BJ (cell line): Measurements from ENCODE around the gene PGS1. TPM values are rescaled to one million over a fixed set of nuclear protein-coding genes. Genes with fewer than 3 reads are reported as not detected.

Source experiments
- CTCF ChIA-PET: fragments of 350-600 bp; formaldehyde crosslinking; extraction: SDS; loops from one replicate; lab custom pipeline; 2021; ENCODE audit warnings: antibody characterized with exemption, inconsistent platforms; lab: Yijun Ruan, JAX
- POLR2A ChIA-PET: fragments of 300-600 bp; sonication (Branson Sonifier 250); formaldehyde crosslinking; extraction: SDS; loops from one replicate; lab custom pipeline; 2021; ENCODE audit warnings: antibody characterized with exemption; lab: Charles Lee
- DNase-seq: peaks from one replicate; pipeline ENCODE4 v3.0.0-alpha.2; 2011; ENCODE audit warnings: low read depth
- H3K27me3 ChIP-seq: 2 replicates; pipeline ENCODE4 v1.6.0; 2011; ENCODE audit warnings: low read length; ENCODE audit not compliant: control insufficient read depth, insufficient read depth
- H3K36me3 ChIP-seq: 2 replicates; pipeline ENCODE4 v1.5.1; 2011; ENCODE audit warnings: low read length; ENCODE audit not compliant: control insufficient read depth, insufficient read depth
- H3K4me3 ChIP-seq: 2 replicates; pipeline ENCODE4 v1.5.1; 2011; ENCODE audit warnings: low read depth, mild to moderate bottlenecking, control low read depth, low read length
- polyA plus RNA-seq: library from polyadenylated mRNA; depleted of rRNA; stranded (reverse); fragments of >200 nt; gene quantifications from 2 replicates; pipeline ENCODE4 v1.2.3, GENCODE V29; 2011
- TF ChIP-seq, protein P1 (sequence below): IDR thresholded peaks from 2 replicates; pipeline ENCODE4 v1.5.1; 2011; ENCODE audit warnings: low read depth, mild to moderate bottlenecking, control low read depth, inconsistent platforms, low read length, moderate library complexity; ENCODE audit not compliant: insufficient read depth

The PGS1 gene
- polyA plus RNA-seq, 1 experiment: 37.7 TPM

DNA sequence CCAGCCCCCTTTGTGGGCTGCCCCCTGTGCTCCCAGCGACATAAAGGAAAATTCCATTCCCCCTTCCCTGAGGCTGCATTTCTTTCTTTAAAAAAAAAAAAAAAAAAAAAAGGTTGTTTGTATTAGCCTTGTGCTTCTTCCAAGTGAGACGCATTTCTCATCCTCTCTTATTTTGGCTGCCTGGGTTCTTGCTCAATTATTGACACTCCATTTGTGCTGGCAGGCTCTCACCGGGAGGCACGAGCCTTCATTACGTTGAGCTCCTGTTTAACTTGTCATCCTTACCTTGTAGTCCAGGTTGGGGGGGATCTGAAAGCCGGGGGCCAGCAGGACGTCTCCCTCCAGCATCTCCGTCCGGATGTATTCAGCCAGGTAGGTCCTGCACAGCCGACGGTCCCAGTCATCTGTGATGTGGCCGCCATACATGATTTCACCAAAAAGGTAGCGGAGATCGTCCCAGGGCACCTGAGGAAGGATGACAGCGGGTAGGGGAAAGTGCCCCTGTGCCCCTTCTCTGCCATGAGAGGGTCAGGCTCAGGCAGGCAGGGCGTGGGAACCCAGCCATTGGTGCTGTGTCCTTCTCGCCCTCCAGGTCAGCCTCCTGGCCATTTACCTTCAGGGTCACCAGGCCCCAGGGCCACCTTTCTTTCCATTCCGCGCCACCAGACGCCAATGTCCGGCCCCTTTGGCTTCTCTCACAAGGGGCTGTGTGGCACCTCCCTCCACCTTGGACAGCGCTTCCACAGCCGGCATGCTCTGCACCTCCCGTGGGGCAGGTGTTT is 50.6 kb downstream of the PGS1 start:
- no peak for DNase-seq
- POLR2A ChIA-PET: no interaction called here
- H3K4me3 ChIP-seq: no peak overlapping the region
- H3K36me3 ChIP-seq: peaks cover 31% of the 10 kb centered on the region
- CTCF ChIA-PET: interaction anchor here (0.5 to 1.4 kb wide), 2 partner anchors 68 to 1984 kb away, joined by 3 to 4 read pairs; no protein-coding TSS in a partner anchor
- TF ChIP-seq, protein P1, sequence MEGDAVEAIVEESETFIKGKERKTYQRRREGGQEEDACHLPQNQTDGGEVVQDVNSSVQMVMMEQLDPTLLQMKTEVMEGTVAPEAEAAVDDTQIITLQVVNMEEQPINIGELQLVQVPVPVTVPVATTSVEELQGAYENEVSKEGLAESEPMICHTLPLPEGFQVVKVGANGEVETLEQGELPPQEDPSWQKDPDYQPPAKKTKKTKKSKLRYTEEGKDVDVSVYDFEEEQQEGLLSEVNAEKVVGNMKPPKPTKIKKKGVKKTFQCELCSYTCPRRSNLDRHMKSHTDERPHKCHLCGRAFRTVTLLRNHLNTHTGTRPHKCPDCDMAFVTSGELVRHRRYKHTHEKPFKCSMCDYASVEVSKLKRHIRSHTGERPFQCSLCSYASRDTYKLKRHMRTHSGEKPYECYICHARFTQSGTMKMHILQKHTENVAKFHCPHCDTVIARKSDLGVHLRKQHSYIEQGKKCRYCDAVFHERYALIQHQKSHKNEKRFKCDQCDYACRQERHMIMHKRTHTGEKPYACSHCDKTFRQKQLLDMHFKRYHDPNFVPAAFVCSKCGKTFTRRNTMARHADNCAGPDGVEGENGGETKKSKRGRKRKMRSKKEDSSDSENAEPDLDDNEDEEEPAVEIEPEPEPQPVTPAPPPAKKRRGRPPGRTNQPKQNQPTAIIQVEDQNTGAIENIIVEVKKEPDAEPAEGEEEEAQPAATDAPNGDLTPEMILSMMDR: no peak
- H3K27me3 ChIP-seq: peaks cover 2% of the 10 kb centered on the region; the same call in 1 of the 2 replicates

DNA sequence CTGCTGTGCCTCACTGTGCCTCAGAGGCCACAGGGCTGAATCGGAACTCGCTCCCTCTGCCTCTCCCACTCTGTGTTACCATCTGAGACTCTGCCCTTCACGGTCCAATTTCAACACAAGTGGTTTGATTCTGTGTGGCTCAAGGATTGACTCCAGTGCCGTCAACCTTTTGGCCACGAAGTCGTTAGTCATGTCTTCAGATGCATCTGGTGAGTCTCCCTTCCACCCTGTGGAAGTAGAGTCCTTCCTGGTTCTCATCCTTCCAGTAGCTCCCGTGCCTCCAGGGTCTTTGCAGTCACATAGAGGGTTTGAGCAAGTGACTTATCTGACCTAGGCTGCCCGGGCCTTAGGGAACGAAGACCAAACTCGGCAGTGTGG is 51.2 kb downstream of the PGS1 start:
- Histone ChIP-seq H3K36me3 (peaks cover 29% of the 10 kb centered on the region), H3K4me3 (no peak overlapping the region), H3K27me3 (peaks cover 2% of the 10 kb centered on the region; the same call in 1 of the 2 replicates)
- TF ChIP-seq, protein P1: no peak
- ChIA-PET POLR2A (no interaction called here), CTCF (interaction anchor here (0.5 kb wide), 1 partner anchor 1985 kb away, joined by 4 read pairs; no protein-coding TSS in a partner anchor)
- DNase-seq: no peak

DNA sequence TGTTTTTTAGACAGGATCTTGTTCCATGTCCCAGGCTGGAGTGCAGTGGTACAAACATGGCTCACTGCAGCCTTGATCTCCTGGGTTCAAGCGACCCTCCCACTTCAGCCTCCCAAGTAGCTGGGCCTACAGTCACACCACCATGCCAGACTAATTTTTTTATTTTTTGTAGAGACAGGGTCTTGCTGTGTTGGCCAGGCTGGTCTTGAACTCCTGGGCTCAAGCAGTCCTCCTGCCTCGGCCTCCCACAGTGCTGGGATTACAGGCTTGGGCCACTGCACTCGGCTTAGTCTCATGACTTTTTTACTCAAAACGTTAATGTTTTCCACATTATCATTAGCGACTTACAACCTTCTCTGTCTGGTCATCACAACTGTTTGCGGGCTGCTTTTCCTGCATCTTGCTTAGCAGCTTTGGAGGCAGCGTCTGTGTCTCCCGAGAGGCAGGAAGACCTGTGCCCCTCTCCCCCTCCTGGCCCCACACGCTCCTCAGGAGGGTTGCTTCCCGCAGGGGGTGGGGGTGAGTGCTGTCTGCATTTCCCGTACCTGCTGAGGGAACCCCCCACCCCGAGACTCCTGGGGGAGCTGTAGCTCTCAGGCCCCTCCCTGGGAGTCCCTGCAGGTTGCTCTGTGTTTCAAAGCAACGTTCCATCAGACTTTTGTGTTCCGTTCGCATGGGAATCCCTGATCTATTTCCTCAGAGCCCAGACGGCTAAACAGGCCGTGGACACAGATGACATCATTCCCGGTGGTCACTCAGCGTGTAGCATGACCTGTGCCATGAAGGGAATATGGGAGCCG is 52.6 kb downstream of the PGS1 start:
- peaks cover 20% of the 10 kb centered on the region for H3K36me3 ChIP-seq
- ChIA-PET POLR2A (no interaction called here), CTCF (interaction anchor here (1.3 kb wide), 1 partner anchor 9 kb away, joined by 5 read pairs; no protein-coding TSS in a partner anchor)
- no peak overlapping the region for H3K4me3 ChIP-seq
- peaks cover 2% of the 10 kb centered on the region; the same call in 1 of the 2 replicates for H3K27me3 ChIP-seq
- no peak for DNase-seq
- TF ChIP-seq, protein P1: no peak

DNA sequence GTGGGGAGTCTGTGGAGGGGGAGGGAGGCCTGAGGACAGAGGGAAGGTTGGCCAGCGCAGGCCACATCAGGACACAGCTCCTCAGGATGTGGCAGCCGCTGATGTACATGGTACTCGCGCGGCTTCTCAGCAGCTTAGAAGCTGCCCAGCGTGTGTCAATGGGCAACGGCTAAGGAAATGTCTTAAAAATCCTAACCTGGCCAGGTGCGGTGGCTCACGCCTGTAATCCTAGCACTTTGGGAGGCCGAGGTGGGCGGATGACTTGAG is 53.2 kb downstream of the PGS1 start:
- ChIA-PET POLR2A (no interaction called here), CTCF (interaction anchor here (1.3 kb wide), 1 partner anchor 9 kb away, joined by 5 read pairs; no protein-coding TSS in a partner anchor)
- H3K27me3 ChIP-seq: peaks cover 2% of the 10 kb centered on the region; the same call in 1 of the 2 replicates
- H3K36me3 ChIP-seq: peaks cover 16% of the 10 kb centered on the region
- H3K4me3 ChIP-seq: no peak overlapping the region
- TF ChIP-seq, protein P1: no peak
- no peak for DNase-seq
